Sigmoid colon (tissue), 4 donors: ENCODE measurements around the gene HSPB1.

Source experiments
- EP300 ChIP-seq, 4 donors: sonication (generic); formaldehyde crosslinking; IDR thresholded peaks; one replicate each; pipeline ENCODE4 v1.6.1; 2017; ENCODE audit warnings: antibody characterized with exemption in 4 of 4
- POLR2A ChIP-seq, 2 donors: fragments of 450-650 bp; IDR thresholded peaks; one replicate each; pipeline ENCODE4 v1.6.1; 2016; ENCODE audit warnings: antibody characterized with exemption in 2 of 2, mild to moderate bottlenecking in 2 of 2, moderate library complexity in 2 of 2
- TF ChIP-seq, protein P1 (sequence below), 4 experiments: fragments of 450-650 bp in 3 of 4; fragments of 200-600 bp in 1 of 4; IDR thresholded peaks; one replicate each; pipeline ENCODE4 v1.5.1; 2016 to 2019; ENCODE audit warnings: antibody characterized with exemption in 4 of 4, mild to moderate bottlenecking in 3 of 4, moderate library complexity in 2 of 4

DNA sequence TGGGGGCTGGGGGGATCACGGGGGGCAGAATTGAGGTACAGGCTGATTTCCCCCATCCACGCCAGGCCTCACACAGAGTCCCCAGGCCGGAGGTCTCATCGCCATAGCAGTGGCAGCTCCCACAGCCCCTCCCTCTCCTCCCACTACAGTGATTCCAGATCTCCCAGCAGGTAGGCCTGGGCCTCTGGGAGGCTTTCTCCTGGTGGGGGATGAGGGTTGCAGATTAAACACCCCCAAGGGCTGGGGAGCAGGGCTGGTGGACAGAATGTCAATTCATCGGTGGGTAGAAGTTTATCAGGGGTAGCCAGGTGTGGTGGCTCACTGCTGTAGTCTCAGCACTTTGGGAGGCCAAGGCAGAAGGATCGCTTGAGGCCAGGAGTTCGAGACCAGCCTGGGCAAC, 37.2 kb upstream of the HSPB1 start:
- TF ChIP-seq POLR2A (IDR thresholded peaks at IDR 0.05): no peak
- TF ChIP-seq, protein P1, sequence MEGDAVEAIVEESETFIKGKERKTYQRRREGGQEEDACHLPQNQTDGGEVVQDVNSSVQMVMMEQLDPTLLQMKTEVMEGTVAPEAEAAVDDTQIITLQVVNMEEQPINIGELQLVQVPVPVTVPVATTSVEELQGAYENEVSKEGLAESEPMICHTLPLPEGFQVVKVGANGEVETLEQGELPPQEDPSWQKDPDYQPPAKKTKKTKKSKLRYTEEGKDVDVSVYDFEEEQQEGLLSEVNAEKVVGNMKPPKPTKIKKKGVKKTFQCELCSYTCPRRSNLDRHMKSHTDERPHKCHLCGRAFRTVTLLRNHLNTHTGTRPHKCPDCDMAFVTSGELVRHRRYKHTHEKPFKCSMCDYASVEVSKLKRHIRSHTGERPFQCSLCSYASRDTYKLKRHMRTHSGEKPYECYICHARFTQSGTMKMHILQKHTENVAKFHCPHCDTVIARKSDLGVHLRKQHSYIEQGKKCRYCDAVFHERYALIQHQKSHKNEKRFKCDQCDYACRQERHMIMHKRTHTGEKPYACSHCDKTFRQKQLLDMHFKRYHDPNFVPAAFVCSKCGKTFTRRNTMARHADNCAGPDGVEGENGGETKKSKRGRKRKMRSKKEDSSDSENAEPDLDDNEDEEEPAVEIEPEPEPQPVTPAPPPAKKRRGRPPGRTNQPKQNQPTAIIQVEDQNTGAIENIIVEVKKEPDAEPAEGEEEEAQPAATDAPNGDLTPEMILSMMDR (IDR thresholded peaks at IDR 0.05): no peak
- TF ChIP-seq EP300 (IDR thresholded peaks at IDR 0.05): no peak
